DND-41 (cell line): ENCODE data around the gene NME7.

ENCODE experiments used
- ATAC-seq: fragments of 200-7000 bp; cut with Tn5 transposase; 3 replicates; pipeline ENCODE4 v1.9.1; 2021; ENCODE audit warnings: low read depth; ENCODE audit not compliant: insufficient read depth
- DNase-seq: peaks from one replicate; pipeline ENCODE4 v3.0.0-alpha.2; 2020
- H2AFZ ChIP-seq: 2 replicates; pipeline ENCODE4 v1.6.0; 2012; ENCODE audit warnings: low read depth, low read length
- H3K27ac ChIP-seq: 2 replicates; pipeline ENCODE4 v1.5.1; 2012; ENCODE audit warnings: low read length, inconsistent platforms
- H3K27me3 ChIP-seq: fragments of 200-600 bp; sonication (generic); 2 replicates; pipeline ENCODE4 v1.6.0; 2012; ENCODE audit warnings: low read length, mild to moderate bottlenecking, inconsistent platforms; ENCODE audit not compliant: insufficient read depth, poor library complexity
- H3K36me3 ChIP-seq: 2 replicates; pipeline ENCODE4 v1.5.1; 2012; ENCODE audit warnings: low read length, inconsistent platforms; ENCODE audit not compliant: insufficient read depth
- H3K4me1 ChIP-seq: 2 replicates; pipeline ENCODE4 v1.5.1; 2012; ENCODE audit warnings: mild to moderate bottlenecking, low read length; ENCODE audit not compliant: insufficient read depth
- H3K4me2 ChIP-seq: 2 replicates; pipeline ENCODE4 v1.6.0; 2012; ENCODE audit warnings: mild to moderate bottlenecking, moderate library complexity, low read length, inconsistent platforms; ENCODE audit not compliant: insufficient read depth
- H3K4me3 ChIP-seq, 2 experiments: fragments of 200-600 bp in 1 of 2; shearing (Covaris generic) in 1 of 2; 2 replicates each; pipeline ENCODE4 v1.5.1; 2012 to 2016; ENCODE audit warnings: inconsistent platforms in 2 of 2, low read length in 2 of 2, mild to moderate bottlenecking in 2 of 2, low read depth in 1 of 2, moderate library complexity in 1 of 2
- H3K79me2 ChIP-seq: 2 replicates; pipeline ENCODE4 v1.6.0; 2012; ENCODE audit warnings: low read length, inconsistent platforms; ENCODE audit not compliant: insufficient read depth
- H3K9ac ChIP-seq: 2 replicates; pipeline ENCODE4 v1.6.0; 2012; ENCODE audit warnings: low read depth, mild to moderate bottlenecking, inconsistent platforms, low read length, moderate library complexity
- H3K9me3 ChIP-seq: 2 replicates; pipeline ENCODE4 v1.5.1; 2012; ENCODE audit warnings: low read length, moderate library complexity, mild to moderate bottlenecking, inconsistent platforms; ENCODE audit not compliant: insufficient read depth, severe bottlenecking
- H4K20me1 ChIP-seq: 2 replicates; pipeline ENCODE4 v1.6.0; 2012; ENCODE audit warnings: low read length; ENCODE audit not compliant: insufficient read depth
- EZH2 ChIP-seq: IDR thresholded peaks from 3 replicates; pipeline ENCODE4 v1.6.1; 2012; ENCODE audit warnings: borderline replicate concordance, low read depth, mild to moderate bottlenecking, moderate library complexity, low read length, inconsistent platforms; ENCODE audit not compliant: severe bottlenecking
- TF ChIP-seq, protein P1 (sequence below): IDR thresholded peaks from 2 replicates; pipeline ENCODE4 v1.5.1; 2012; ENCODE audit warnings: borderline replicate concordance, low read length, moderate library complexity, mild to moderate bottlenecking; ENCODE audit not compliant: poor library complexity, severe bottlenecking; ENCODE audit errors: extremely low read depth

Gene NME7

DNA sequence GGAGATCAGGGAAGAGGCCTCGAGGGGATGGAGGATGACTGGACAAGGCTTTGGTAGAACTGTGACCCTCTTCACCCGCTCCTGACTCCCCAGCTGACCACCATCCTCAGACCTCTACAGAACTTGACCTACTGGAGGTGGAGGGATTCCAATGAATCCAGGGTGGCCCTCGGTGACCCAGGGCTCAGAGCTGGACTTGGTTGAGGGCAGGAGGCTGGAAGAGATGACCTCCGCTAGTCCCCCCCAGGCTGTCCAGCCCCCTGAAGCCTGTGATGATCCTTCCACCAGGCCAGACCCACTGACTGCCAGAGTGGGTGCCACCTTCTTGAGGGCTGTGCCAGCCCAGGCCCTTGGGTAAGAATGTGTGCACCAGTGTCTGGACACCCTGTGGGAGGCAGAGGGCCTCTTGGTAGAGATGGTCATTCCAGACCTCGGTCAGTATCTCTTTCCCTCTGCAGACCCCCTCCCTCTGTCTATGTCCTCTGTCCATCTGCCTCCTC, 216.2 kb downstream of the NME7 start:
- Histone ChIP-seq H3K36me3 (no peaks in the 10 kb centered on the region), H4K20me1 (no peaks in the 10 kb centered on the region), H3K4me3 (no peak overlapping the region), H2AFZ (no peak overlapping the region), H3K4me1 (no peaks in the 10 kb centered on the region), H3K4me2 (no peak overlapping the region), H3K27me3 (no peaks in the 10 kb centered on the region), H3K27ac (no peak overlapping the region), H3K9ac (no peak overlapping the region), H3K9me3 (no peaks in the 10 kb centered on the region), H3K79me2 (no peaks in the 10 kb centered on the region)
- no peak for TF ChIP-seq EZH2
- TF ChIP-seq, protein P1, sequence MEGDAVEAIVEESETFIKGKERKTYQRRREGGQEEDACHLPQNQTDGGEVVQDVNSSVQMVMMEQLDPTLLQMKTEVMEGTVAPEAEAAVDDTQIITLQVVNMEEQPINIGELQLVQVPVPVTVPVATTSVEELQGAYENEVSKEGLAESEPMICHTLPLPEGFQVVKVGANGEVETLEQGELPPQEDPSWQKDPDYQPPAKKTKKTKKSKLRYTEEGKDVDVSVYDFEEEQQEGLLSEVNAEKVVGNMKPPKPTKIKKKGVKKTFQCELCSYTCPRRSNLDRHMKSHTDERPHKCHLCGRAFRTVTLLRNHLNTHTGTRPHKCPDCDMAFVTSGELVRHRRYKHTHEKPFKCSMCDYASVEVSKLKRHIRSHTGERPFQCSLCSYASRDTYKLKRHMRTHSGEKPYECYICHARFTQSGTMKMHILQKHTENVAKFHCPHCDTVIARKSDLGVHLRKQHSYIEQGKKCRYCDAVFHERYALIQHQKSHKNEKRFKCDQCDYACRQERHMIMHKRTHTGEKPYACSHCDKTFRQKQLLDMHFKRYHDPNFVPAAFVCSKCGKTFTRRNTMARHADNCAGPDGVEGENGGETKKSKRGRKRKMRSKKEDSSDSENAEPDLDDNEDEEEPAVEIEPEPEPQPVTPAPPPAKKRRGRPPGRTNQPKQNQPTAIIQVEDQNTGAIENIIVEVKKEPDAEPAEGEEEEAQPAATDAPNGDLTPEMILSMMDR, result no peak
- DNase-seq (no peak), ATAC-seq (no peak)

DNA sequence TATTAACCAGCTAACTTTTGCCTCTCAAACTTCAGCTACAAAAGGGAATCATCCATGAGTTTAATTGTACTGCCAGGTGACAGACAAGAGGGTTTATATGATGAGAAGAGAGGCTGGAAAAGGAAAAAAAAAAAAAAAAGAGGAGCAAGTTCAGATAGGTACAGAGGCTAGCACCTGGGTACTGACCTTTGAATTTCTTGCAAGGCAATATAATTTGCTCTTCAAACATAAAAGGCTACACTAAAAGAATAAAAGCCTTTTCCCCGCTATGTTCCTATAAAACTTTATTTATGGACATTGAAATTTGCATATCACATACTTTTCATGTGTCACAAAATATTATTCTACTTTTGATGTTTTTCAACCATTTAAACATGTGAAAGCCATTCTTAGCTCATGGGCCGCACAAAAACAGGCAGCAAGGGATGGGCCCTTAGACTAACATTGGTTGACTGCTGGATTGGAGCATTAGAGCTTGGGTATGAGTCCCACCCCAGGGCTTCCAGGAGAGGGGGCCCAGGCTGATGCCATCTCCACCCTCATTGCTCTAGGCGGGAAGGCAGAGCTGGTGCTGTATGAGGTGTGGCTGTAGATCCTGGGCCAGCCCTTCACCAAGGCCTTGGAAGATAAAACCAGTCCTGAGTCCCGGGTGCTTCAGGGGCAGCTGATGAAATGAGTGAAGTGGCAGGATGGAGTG, 216.8 kb downstream of the NME7 start:
- H3K4me3 ChIP-seq, result no peak overlapping the region
- no peaks in the 10 kb centered on the region for H3K79me2 ChIP-seq
- no peaks in the 10 kb centered on the region for H3K4me1 ChIP-seq
- no peak overlapping the region for H3K27ac ChIP-seq
- H3K27me3 ChIP-seq, result no peaks in the 10 kb centered on the region
- no peak overlapping the region for H2AFZ ChIP-seq
- H3K4me2 ChIP-seq, result no peak overlapping the region
- H3K9ac ChIP-seq, result no peak overlapping the region
- no peak for DNase-seq
- H3K36me3 ChIP-seq, result no peaks in the 10 kb centered on the region
- no peaks in the 10 kb centered on the region for H4K20me1 ChIP-seq
- H3K9me3 ChIP-seq, result no peaks in the 10 kb centered on the region
- no peak for ATAC-seq
- TF ChIP-seq, protein P1, result no peak
- no peak for TF ChIP-seq EZH2

DNA sequence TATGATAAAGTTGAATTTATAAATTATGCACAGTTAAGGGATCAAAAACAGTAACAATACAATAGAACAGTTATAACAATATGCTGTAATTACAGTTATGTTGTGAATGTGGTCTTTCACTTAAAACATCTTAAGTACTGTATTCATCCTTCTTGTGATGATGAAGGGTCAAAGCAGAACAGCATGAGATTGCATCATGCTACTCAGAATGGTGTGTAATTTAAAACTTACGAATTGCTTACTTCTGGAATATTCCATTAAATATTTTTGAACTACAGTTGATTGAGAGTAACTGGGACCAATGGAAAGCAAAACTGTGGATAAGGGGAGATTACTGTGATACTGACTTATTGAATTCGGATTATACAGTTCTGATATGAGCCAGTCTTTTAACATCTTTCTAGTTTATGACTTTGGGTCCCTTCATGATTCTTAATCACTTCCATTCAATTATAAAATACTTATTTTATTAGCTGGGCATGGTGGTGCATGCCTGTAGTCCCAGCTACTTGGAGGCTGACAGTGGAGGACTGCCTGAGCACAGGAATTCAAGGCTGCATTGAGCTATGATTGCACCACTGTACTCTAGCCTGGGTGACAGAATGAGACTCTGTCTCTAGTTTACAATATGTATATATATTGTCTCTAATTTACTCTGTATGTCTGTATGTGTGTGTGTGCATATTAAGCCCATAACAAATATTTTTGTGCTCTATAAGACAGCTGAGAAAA, 217.9 kb downstream of the NME7 start:
- Histone ChIP-seq H3K9ac (no peak overlapping the region), H3K79me2 (no peaks in the 10 kb centered on the region), H3K4me2 (no peak overlapping the region), H3K4me1 (no peaks in the 10 kb centered on the region), H3K9me3 (no peaks in the 10 kb centered on the region), H2AFZ (no peak overlapping the region), H3K27ac (no peak overlapping the region), H3K27me3 (no peaks in the 10 kb centered on the region), H4K20me1 (no peaks in the 10 kb centered on the region), H3K36me3 (no peaks in the 10 kb centered on the region), H3K4me3 (no peak overlapping the region)
- DNase-seq (no peak), ATAC-seq (no peak)
- TF ChIP-seq, protein P1, result no peak
- TF ChIP-seq EZH2, result no peak
